GM20000 (cell line): ENCODE data around the gene OR8B2.

Experiments
- DNase-seq: peaks from one replicate; pipeline ENCODE4 v3.0.0; 2012; ENCODE audit warnings: low spot score
- TF ChIP-seq, protein P1 (sequence below): IDR thresholded peaks from 2 replicates; pipeline ENCODE4 v1.5.1; 2012; ENCODE audit warnings: mild to moderate bottlenecking, control low read depth; ENCODE audit errors: extremely low read depth, missing control alignments

OR8B2 gene

DNA sequence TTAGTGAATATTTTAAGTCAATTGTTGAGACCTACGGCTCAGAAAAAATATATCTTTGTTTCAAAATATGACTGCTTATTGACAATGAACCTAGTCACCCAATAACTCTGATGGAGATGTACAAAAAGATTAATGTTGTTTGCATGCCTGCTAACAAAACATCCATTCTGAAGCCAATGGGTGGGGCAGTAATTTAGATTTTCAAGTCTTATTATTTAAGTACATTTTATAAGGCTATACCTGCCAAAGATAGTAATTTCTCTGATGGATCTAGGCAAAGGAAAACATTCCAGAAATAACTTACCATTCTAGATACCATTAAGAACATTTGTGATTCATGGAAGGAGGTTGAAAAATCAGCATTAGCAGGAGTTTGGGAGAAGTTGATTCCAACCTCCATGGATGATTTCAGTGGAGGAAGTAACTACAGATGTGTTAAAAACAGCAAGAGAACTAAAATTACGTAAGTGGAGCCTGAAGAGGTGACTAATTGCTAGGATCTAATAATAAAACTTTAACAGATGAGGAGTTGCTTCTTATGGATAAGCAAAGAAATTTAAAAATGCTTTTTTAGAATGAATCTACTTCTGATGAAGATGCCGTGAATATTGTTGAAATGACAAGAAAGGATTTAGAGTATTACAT lies 37.9 kb downstream of the OR8B2 start:
- TF ChIP-seq, protein P1, sequence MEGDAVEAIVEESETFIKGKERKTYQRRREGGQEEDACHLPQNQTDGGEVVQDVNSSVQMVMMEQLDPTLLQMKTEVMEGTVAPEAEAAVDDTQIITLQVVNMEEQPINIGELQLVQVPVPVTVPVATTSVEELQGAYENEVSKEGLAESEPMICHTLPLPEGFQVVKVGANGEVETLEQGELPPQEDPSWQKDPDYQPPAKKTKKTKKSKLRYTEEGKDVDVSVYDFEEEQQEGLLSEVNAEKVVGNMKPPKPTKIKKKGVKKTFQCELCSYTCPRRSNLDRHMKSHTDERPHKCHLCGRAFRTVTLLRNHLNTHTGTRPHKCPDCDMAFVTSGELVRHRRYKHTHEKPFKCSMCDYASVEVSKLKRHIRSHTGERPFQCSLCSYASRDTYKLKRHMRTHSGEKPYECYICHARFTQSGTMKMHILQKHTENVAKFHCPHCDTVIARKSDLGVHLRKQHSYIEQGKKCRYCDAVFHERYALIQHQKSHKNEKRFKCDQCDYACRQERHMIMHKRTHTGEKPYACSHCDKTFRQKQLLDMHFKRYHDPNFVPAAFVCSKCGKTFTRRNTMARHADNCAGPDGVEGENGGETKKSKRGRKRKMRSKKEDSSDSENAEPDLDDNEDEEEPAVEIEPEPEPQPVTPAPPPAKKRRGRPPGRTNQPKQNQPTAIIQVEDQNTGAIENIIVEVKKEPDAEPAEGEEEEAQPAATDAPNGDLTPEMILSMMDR = no peak

DNA sequence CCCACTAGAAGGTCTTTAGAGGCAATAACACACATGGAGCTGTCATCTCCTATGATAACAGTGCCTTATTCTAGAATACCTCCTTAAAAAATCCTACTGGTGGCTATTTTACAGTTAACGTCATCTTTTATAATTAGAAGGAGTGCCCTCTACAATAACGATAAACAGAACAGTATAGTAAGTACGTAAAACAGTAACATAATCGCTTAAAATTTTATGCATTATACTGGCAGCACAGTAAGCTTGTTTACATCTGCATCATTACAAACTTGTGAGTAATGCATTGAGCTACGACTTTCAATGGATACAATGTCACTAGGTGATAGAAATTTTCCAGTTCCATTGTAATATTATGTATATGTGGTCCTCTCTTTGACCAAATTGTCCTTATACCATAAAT lies 40.0 kb downstream of the OR8B2 start:
- TF ChIP-seq, protein P1 = no peak
- no peak for DNase-seq

More for the DNA sequence above, 37.9 kb downstream of the OR8B2 start:
- DNase-seq = no peak

DNA sequence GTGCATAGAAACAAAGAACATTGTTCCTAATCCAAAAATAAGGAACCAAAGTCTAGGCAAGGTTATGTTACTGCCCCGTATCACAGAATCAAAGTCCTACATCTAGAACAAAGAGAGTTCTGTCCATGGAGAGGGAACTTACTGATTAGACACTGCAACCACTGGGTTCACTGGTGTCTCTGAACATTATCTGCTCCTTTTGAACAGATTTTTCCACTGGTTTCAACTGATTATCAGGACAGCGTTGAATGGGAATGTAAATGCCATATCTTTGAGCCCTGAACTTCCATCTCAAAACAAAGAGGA lies 44.2 kb downstream of the OR8B2 start:
- no peak for DNase-seq
- TF ChIP-seq, protein P1 = no peak

DNA sequence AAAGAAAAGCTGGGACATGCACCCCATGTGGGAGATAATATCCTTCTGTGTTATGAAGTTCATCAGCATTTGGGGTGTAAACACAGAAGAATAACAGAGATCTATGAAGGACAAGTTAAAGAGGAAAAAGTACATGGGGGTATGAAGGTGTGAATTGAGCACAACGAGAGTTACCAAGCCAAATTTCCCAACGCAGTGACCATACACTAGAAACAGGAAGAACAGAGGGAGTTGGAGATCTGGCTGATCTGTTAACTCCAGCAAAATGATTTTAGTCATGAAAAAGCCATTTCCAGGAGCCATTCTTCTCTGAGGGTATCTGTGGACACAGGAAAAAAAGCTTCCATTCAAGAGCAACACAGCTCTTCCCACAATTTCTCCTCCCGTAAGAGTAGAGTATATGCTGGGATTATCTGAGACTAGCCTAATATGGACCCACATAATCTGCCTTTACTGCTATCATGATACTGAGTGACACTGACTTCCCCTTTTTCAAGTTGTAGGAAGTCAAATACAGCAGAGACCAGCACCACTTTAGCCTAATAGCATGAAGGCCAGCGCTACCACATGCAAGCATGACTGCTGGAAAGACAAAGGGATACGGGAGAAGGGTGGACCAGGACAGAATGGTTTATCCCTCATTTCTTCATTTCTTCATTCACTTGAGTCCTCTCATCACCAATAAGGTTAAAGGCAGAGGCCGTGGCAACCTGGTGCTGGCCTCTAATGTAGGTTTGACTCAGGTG lies 44.7 kb downstream of the OR8B2 start:
- DNase-seq = no peak
- TF ChIP-seq, protein P1 = no peak
